Parathyroid adenoma (tissue), 2 donors: Measurements from ENCODE around the gene HNMT.
"Not testable (repeated sequence)": the region's sequence is repeated elsewhere in the genome, so short reads cannot be mapped to it uniquely, and the experiment has no call there.

Experiments used
- H2AFZ ChIP-seq: fragments of 300-600 bp; sonication (generic); one replicate; pipeline ENCODE4 v1.7.0; 2017; ENCODE audit warnings: antibody characterized with exemption, mild to moderate bottlenecking
- H3K27ac ChIP-seq: fragments of 300-600 bp; sonication (generic); one replicate; pipeline ENCODE4 v1.7.0; 2017
- H3K27me3 ChIP-seq: fragments of 300-600 bp; sonication (generic); one replicate; pipeline ENCODE4 v1.7.0; 2017; ENCODE audit warnings: low read length; ENCODE audit not compliant: control insufficient read depth, insufficient read depth
- H3K36me3 ChIP-seq: fragments of 300-600 bp; sonication (generic); one replicate; pipeline ENCODE4 v1.7.0; 2017; ENCODE audit warnings: low read length; ENCODE audit not compliant: control insufficient read depth, insufficient read depth
- H3K4me1 ChIP-seq: fragments of 300-600 bp; sonication (generic); one replicate; pipeline ENCODE4 v1.7.0; 2017; ENCODE audit warnings: control low read depth
- H3K4me2 ChIP-seq: fragments of 300-600 bp; sonication (generic); one replicate; pipeline ENCODE4 v1.7.0; 2017; ENCODE audit warnings: low read length
- H3K4me3 ChIP-seq: fragments of 300-600 bp; sonication (generic); one replicate; pipeline ENCODE4 v1.7.0; 2017; ENCODE audit warnings: low read depth, low read length
- H3K79me2 ChIP-seq: fragments of 300-600 bp; sonication (generic); one replicate; pipeline ENCODE4 v1.7.0; 2017; ENCODE audit warnings: control low read depth
- H3K9ac ChIP-seq: fragments of 300-600 bp; sonication (generic); one replicate; pipeline ENCODE4 v1.7.0; 2017; ENCODE audit warnings: mild to moderate bottlenecking
- H3K9me3 ChIP-seq: fragments of 300-600 bp; sonication (generic); one replicate; pipeline ENCODE4 v1.7.0; 2017; ENCODE audit warnings: low read length; ENCODE audit not compliant: control insufficient read depth
- CTCF ChIP-seq: fragments of 300-600 bp; sonication (generic); IDR thresholded peaks from one replicate; pipeline ENCODE4 v1.7.0; 2017; ENCODE audit warnings: antibody characterized with exemption, mild to moderate bottlenecking
- donor health status: primary hyperparathyroidism.

HNMT gene

DNA sequence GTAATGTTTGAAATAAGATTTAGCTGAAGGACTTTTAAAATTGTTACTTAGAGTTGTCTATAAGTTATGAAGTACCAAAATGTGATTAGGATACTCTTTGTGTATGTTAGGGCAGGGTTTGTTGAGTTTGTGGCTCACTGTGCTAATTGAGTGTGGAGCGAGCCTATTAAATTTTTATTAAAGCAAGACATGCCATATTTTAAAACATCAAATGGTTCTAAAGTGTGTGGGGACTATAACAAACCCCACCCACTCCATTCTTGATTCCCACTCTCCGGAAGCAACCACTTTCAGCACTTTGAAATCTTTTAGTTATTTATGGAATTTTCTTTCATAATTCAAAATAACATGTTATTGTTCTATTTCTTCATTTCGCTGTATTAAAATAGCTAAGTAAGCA, 1.8 kb downstream of the HNMT start:
- TF ChIP-seq CTCF: no peak
- Histone ChIP-seq H3K36me3 (no peaks in the 10 kb centered on the region), H3K4me3 (no peak overlapping the region), H3K27ac (no peak overlapping the region), H3K27me3 (no peaks in the 10 kb centered on the region), H3K4me1 (peaks cover 6% of the 10 kb centered on the region), H3K9me3 (no peaks in the 10 kb centered on the region), H3K4me2 (peak overlapping the region; percentile 17), H3K79me2 (no peaks in the 10 kb centered on the region), H3K9ac (no peak overlapping the region), H2AFZ (no peak overlapping the region)

DNA sequence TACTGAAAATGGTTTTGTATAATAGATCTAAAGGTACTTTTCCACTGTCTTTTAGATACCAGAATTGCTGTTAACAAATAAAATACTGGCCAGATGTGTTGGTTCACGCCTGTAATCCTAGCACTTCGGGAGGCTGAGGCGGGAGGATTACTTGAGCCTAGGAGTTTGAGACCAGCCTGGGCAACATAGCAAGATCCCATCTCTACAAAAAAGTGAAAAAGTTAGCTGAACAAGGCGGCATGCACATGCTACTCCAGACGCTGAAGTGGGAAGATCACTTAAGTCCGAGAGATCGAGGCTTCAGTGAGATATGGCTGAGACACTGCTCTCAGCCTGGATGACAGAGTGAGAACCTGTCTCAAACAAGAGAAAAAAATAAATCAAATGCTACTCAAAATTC, 2.8 kb downstream of the HNMT start:
- H3K36me3 ChIP-seq: no peaks in the 10 kb centered on the region
- no peak overlapping the region for H3K4me2 ChIP-seq
- H2AFZ ChIP-seq: no peak overlapping the region
- H3K27me3 ChIP-seq: no peaks in the 10 kb centered on the region
- H3K4me1 ChIP-seq: peaks cover 6% of the 10 kb centered on the region
- H3K9ac ChIP-seq: no peak overlapping the region
- no peak overlapping the region for H3K27ac ChIP-seq
- TF ChIP-seq CTCF: no peak
- H3K79me2 ChIP-seq: no peaks in the 10 kb centered on the region
- H3K4me3 ChIP-seq: no peak overlapping the region
- no peaks in the 10 kb centered on the region for H3K9me3 ChIP-seq

- Histone ChIP-seq H3K4me3 (no peak overlapping the region), H3K36me3 (no peaks in the 10 kb centered on the region), H3K79me2 (no peaks in the 10 kb centered on the region), H3K27ac (peak overlapping the region; percentile 8), H3K9ac (no peak overlapping the region), H3K4me1 (peaks cover 8% of the 10 kb centered on the region), H3K27me3 (no peaks in the 10 kb centered on the region), H3K9me3 (no peaks in the 10 kb centered on the region), H2AFZ (no peak overlapping the region), H3K4me2 (no peak overlapping the region)
- TF ChIP-seq CTCF: no peak
These were observed 4.5 kb downstream of the HNMT start for GRCh38 chr2:137968477-137969417.

DNA sequence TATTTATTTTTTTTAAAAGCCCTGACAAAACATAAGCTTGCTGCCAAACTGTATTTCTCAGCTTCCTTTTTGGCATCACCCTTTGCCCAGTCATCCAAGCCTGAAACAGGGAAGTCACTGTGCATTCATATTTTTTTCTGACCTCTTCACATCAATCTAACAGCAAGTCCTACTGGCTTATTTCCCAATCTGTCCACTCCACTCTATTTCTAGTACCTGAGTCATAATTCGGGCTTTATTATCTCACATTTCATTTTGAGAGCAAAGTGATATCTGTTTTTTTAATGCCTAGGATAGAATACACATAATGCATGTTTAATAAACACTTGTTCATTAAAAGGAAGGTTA, 5.1 kb downstream of the HNMT start:
- no peak overlapping the region for H2AFZ ChIP-seq
- peaks cover 13% of the 10 kb centered on the region for H3K4me1 ChIP-seq
- no peak overlapping the region for H3K4me2 ChIP-seq
- H3K79me2 ChIP-seq: no peaks in the 10 kb centered on the region
- H3K27ac ChIP-seq: peak overlapping the region; percentile 8
- H3K9me3 ChIP-seq: no peaks in the 10 kb centered on the region
- H3K36me3 ChIP-seq: no peaks in the 10 kb centered on the region
- no peak overlapping the region for H3K4me3 ChIP-seq
- TF ChIP-seq CTCF: no peak
- no peak overlapping the region for H3K9ac ChIP-seq
- no peaks in the 10 kb centered on the region for H3K27me3 ChIP-seq

DNA sequence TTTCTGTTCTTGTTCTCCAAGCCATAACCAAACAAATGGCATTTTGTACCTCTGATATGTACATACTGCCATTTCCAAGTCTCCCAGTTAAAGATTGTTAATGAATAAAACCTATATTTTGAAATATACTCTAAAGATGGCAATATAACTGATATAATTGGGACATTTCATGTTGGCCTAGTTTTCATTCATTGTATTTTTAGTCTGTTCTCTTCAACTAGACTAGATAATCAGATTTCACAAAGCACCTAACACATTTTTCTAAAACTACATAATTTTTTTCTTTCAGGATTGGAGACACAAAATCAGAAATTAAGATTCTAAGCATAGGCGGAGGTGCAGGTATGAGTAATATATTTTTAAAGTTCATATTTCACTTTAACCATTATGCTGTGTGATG, 5.6 kb downstream of the HNMT start:
- no peak overlapping the region for H2AFZ ChIP-seq
- H3K79me2 ChIP-seq: no peaks in the 10 kb centered on the region
- no peaks in the 10 kb centered on the region for H3K9me3 ChIP-seq
- no peaks in the 10 kb centered on the region for H3K36me3 ChIP-seq
- H3K27ac ChIP-seq: peak overlapping the region; percentile 8
- peaks cover 18% of the 10 kb centered on the region for H3K4me1 ChIP-seq
- TF ChIP-seq CTCF: no peak
- H3K9ac ChIP-seq: no peak overlapping the region
- no peaks in the 10 kb centered on the region for H3K27me3 ChIP-seq
- no peak overlapping the region for H3K4me2 ChIP-seq
- no peak overlapping the region for H3K4me3 ChIP-seq

GRCh38 chr2:137971259-137971658, 7.0 kb downstream of the HNMT start:
- H2AFZ ChIP-seq, H3K36me3 ChIP-seq, H3K79me2 ChIP-seq, H3K9me3 ChIP-seq, H3K27me3 ChIP-seq, H3K4me3 ChIP-seq, H3K4me2 ChIP-seq, H3K27ac ChIP-seq, H3K9ac ChIP-seq: not testable (repeated sequence)
- peaks cover 22% of the 10 kb centered on the region for H3K4me1 ChIP-seq
